ENCODE measurements around the gene FXYD6. TPM values are rescaled to one million over a fixed set of nuclear protein-coding genes. Genes with fewer than 3 reads are reported as not detected.

Gene FXYD6
- total and polyA plus RNA-seq, 2 of the 8 experiments (the other 6 are each of a cell fraction or from before 2014, with no cell fraction given): 44.6 to 117 TPM

DNA sequence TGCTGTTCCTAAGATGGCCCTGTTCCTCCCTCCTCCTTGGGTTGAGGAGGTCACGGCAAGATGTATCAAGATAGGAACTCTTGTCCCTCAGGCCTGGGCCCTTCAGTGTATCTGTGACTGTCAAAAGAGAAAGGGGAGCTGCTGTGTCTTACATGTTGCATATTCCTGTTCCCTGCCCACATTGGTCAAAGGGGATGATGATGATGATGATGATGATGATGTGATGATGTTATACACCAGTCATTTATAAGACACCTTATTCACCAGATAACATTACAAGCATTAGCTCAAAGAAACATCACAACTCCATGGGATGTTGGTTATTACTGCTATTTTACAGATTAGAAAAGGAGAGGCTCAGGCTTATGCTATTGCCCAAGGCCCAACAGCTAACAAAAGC lies 13.7 kb downstream of the FXYD6 start (continued):
- TF ChIP-seq, protein P1, sequence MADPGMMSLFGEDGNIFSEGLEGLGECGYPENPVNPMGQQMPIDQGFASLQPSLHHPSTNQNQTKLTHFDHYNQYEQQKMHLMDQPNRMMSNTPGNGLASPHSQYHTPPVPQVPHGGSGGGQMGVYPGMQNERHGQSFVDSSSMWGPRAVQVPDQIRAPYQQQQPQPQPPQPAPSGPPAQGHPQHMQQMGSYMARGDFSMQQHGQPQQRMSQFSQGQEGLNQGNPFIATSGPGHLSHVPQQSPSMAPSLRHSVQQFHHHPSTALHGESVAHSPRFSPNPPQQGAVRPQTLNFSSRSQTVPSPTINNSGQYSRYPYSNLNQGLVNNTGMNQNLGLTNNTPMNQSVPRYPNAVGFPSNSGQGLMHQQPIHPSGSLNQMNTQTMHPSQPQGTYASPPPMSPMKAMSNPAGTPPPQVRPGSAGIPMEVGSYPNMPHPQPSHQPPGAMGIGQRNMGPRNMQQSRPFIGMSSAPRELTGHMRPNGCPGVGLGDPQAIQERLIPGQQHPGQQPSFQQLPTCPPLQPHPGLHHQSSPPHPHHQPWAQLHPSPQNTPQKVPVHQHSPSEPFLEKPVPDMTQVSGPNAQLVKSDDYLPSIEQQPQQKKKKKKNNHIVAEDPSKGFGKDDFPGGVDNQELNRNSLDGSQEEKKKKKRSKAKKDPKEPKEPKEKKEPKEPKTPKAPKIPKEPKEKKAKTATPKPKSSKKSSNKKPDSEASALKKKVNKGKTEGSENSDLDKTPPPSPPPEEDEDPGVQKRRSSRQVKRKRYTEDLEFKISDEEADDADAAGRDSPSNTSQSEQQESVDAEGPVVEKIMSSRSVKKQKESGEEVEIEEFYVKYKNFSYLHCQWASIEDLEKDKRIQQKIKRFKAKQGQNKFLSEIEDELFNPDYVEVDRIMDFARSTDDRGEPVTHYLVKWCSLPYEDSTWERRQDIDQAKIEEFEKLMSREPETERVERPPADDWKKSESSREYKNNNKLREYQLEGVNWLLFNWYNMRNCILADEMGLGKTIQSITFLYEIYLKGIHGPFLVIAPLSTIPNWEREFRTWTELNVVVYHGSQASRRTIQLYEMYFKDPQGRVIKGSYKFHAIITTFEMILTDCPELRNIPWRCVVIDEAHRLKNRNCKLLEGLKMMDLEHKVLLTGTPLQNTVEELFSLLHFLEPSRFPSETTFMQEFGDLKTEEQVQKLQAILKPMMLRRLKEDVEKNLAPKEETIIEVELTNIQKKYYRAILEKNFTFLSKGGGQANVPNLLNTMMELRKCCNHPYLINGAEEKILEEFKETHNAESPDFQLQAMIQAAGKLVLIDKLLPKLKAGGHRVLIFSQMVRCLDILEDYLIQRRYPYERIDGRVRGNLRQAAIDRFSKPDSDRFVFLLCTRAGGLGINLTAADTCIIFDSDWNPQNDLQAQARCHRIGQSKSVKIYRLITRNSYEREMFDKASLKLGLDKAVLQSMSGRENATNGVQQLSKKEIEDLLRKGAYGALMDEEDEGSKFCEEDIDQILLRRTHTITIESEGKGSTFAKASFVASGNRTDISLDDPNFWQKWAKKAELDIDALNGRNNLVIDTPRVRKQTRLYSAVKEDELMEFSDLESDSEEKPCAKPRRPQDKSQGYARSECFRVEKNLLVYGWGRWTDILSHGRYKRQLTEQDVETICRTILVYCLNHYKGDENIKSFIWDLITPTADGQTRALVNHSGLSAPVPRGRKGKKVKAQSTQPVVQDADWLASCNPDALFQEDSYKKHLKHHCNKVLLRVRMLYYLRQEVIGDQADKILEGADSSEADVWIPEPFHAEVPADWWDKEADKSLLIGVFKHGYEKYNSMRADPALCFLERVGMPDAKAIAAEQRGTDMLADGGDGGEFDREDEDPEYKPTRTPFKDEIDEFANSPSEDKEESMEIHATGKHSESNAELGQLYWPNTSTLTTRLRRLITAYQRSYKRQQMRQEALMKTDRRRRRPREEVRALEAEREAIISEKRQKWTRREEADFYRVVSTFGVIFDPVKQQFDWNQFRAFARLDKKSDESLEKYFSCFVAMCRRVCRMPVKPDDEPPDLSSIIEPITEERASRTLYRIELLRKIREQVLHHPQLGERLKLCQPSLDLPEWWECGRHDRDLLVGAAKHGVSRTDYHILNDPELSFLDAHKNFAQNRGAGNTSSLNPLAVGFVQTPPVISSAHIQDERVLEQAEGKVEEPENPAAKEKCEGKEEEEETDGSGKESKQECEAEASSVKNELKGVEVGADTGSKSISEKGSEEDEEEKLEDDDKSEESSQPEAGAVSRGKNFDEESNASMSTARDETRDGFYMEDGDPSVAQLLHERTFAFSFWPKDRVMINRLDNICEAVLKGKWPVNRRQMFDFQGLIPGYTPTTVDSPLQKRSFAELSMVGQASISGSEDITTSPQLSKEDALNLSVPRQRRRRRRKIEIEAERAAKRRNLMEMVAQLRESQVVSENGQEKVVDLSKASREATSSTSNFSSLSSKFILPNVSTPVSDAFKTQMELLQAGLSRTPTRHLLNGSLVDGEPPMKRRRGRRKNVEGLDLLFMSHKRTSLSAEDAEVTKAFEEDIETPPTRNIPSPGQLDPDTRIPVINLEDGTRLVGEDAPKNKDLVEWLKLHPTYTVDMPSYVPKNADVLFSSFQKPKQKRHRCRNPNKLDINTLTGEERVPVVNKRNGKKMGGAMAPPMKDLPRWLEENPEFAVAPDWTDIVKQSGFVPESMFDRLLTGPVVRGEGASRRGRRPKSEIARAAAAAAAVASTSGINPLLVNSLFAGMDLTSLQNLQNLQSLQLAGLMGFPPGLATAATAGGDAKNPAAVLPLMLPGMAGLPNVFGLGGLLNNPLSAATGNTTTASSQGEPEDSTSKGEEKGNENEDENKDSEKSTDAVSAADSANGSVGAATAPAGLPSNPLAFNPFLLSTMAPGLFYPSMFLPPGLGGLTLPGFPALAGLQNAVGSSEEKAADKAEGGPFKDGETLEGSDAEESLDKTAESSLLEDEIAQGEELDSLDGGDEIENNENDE (IDR thresholded peaks at IDR 0.05; ENCODE audit: insufficient replicate concordance, low read length): no peak
- TF ChIP-seq POU5F1 (IDR thresholded peaks at IDR 0.05; ENCODE audit: low read depth, low read length) (no peak), BACH1 (IDR thresholded peaks at IDR 0.05; ENCODE audit: low read length) (no peak), KDM1A (IDR thresholded peaks at IDR 0.05; ENCODE audit: borderline replicate concordance, low read length) (no peak), EP300 (IDR thresholded peaks at IDR 0.05; ENCODE audit: borderline replicate concordance in 1 of 2, low read depth in 2 of 2, low read length in 2 of 2) (no peak), PHF8 (conservative IDR thresholded peaks at IDR 0.05; ENCODE audit: low read depth, low read length) (no peak), MAFK (IDR thresholded peaks at IDR 0.05; ENCODE audit: low read depth, low read length) (no peak), TAF1 (IDR thresholded peaks at IDR 0.05; ENCODE audit: low read depth, low read length) (no peak), SIRT6 (IDR thresholded peaks at IDR 0.05; ENCODE audit: low read length) (no peak)
- TF ChIP-seq, protein P2, sequence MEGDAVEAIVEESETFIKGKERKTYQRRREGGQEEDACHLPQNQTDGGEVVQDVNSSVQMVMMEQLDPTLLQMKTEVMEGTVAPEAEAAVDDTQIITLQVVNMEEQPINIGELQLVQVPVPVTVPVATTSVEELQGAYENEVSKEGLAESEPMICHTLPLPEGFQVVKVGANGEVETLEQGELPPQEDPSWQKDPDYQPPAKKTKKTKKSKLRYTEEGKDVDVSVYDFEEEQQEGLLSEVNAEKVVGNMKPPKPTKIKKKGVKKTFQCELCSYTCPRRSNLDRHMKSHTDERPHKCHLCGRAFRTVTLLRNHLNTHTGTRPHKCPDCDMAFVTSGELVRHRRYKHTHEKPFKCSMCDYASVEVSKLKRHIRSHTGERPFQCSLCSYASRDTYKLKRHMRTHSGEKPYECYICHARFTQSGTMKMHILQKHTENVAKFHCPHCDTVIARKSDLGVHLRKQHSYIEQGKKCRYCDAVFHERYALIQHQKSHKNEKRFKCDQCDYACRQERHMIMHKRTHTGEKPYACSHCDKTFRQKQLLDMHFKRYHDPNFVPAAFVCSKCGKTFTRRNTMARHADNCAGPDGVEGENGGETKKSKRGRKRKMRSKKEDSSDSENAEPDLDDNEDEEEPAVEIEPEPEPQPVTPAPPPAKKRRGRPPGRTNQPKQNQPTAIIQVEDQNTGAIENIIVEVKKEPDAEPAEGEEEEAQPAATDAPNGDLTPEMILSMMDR (IDR thresholded peaks at IDR 0.05; ENCODE audit: control extremely low read depth in 1 of 3, insufficient read depth in 1 of 3, low read depth in 1 of 3, low read length in 3 of 3): no peak
